Nephron progenitor cell (in vitro differentiated cells): Measurements from ENCODE around the gene SEL1L2.

ENCODE experiments used
- DNase-seq: peaks from one replicate; pipeline ENCODE4 v3.0.0; 2021
- H3K27ac Mint-ChIP-seq: 2 replicates; pipeline ENCODE4 v1.8.0; 2021; ENCODE audit warnings: mild to moderate bottlenecking, moderate library complexity, mixed read lengths
- H3K27me3 Mint-ChIP-seq: 2 replicates; pipeline ENCODE4 v1.8.0; 2021; ENCODE audit warnings: mild to moderate bottlenecking, low read depth, mixed read lengths; ENCODE audit not compliant: poor library complexity
- H3K36me3 Mint-ChIP-seq: 2 replicates; pipeline ENCODE4 v1.8.0; 2021; ENCODE audit warnings: low read depth, mixed read lengths
- H3K4me1 Mint-ChIP-seq: 2 replicates; pipeline ENCODE4 v1.8.0; 2021; ENCODE audit warnings: mixed read lengths
- H3K4me3 Mint-ChIP-seq: 2 replicates; pipeline ENCODE4 v1.8.0; 2021; ENCODE audit warnings: mild to moderate bottlenecking, moderate library complexity, mixed read lengths
- H3K9me3 Mint-ChIP-seq: 2 replicates; pipeline ENCODE4 v1.8.0; 2021; ENCODE audit warnings: mild to moderate bottlenecking, moderate library complexity, mixed read lengths
- CTCF ChIP-seq: fragments of 200-600 bp; sonication (generic); IDR thresholded peaks from 2 replicates; pipeline ENCODE4 v1.5.0; 2021; ENCODE audit warnings: antibody characterized with exemption

Gene SEL1L2

GRCh38 chr20:13857304-13857703 is 133.1 kb downstream of the SEL1L2 start:
- Mint-ChIP-seq H3K9me3 (no peaks in the 10 kb centered on the region), H3K27ac (no peak overlapping the region), H3K4me3 (no peak overlapping the region), H3K4me1 (no peaks in the 10 kb centered on the region), H3K27me3 (peaks cover 8% of the 10 kb centered on the region), H3K36me3 (no peaks in the 10 kb centered on the region)
- DNase-seq: no peak
- no peak for TF ChIP-seq CTCF

GRCh38 chr20:13856354-13856753 is 134.1 kb downstream of the SEL1L2 start:
- H3K4me3 Mint-ChIP-seq: no peak overlapping the region
- no peak overlapping the region for H3K27ac Mint-ChIP-seq
- no peak for DNase-seq

GRCh38 chr20:13855613-13856012 is 134.8 kb downstream of the SEL1L2 start:
- H3K27me3 Mint-ChIP-seq: peaks cover 11% of the 10 kb centered on the region
- H3K36me3 Mint-ChIP-seq: no peaks in the 10 kb centered on the region
- TF ChIP-seq CTCF: no peak
- no peak overlapping the region for H3K27ac Mint-ChIP-seq
- H3K4me1 Mint-ChIP-seq: no peaks in the 10 kb centered on the region
- no peak overlapping the region for H3K4me3 Mint-ChIP-seq
- no peaks in the 10 kb centered on the region for H3K9me3 Mint-ChIP-seq
- DNase-seq: no peak

More at GRCh38 chr20:13856354-13856753, 134.1 kb downstream of the SEL1L2 start:
- no peak for TF ChIP-seq CTCF
- no peaks in the 10 kb centered on the region for H3K9me3 Mint-ChIP-seq
- H3K27me3 Mint-ChIP-seq: peaks cover 12% of the 10 kb centered on the region
- no peaks in the 10 kb centered on the region for H3K36me3 Mint-ChIP-seq
- no peaks in the 10 kb centered on the region for H3K4me1 Mint-ChIP-seq

- H3K4me1 Mint-ChIP-seq: no peaks in the 10 kb centered on the region
- DNase-seq: no peak
- no peaks in the 10 kb centered on the region for H3K9me3 Mint-ChIP-seq
- H3K27ac Mint-ChIP-seq: no peak overlapping the region
- no peaks in the 10 kb centered on the region for H3K36me3 Mint-ChIP-seq
- peaks cover 12% of the 10 kb centered on the region for H3K27me3 Mint-ChIP-seq
- no peak for TF ChIP-seq CTCF
- no peak overlapping the region for H3K4me3 Mint-ChIP-seq
Measured at GRCh38 chr20:13852306-13852705, 138.1 kb downstream of the SEL1L2 start.

GRCh38 chr20:13851279-13851678 is 139.1 kb downstream of the SEL1L2 start:
- H3K4me1 Mint-ChIP-seq: no peaks in the 10 kb centered on the region
- no peak overlapping the region for H3K27ac Mint-ChIP-seq
- TF ChIP-seq CTCF: no peak
- no peak overlapping the region for H3K4me3 Mint-ChIP-seq
- H3K36me3 Mint-ChIP-seq: no peaks in the 10 kb centered on the region
- H3K27me3 Mint-ChIP-seq: peaks cover 12% of the 10 kb centered on the region
- DNase-seq: no peak
- no peaks in the 10 kb centered on the region for H3K9me3 Mint-ChIP-seq

GRCh38 chr20:13844296-13844695 is 146.1 kb downstream of the SEL1L2 start:
- no peaks in the 10 kb centered on the region for H3K9me3 Mint-ChIP-seq
- H3K27me3 Mint-ChIP-seq: peaks cover 10% of the 10 kb centered on the region
- no peak overlapping the region for H3K4me3 Mint-ChIP-seq
- DNase-seq: no peak
- peak overlapping the region; percentile 43 for H3K27ac Mint-ChIP-seq
- TF ChIP-seq CTCF: no peak
- H3K4me1 Mint-ChIP-seq: peaks cover 10% of the 10 kb centered on the region
- H3K36me3 Mint-ChIP-seq: no peaks in the 10 kb centered on the region
